ENCODE results near the gene PDCL2. TPM values are rescaled to one million over a fixed set of nuclear protein-coding genes. Genes with fewer than 3 reads are reported as not detected.

Gene PDCL2
- total RNA-seq, 1 experiment from 2014 or later, result not detected

DNA sequence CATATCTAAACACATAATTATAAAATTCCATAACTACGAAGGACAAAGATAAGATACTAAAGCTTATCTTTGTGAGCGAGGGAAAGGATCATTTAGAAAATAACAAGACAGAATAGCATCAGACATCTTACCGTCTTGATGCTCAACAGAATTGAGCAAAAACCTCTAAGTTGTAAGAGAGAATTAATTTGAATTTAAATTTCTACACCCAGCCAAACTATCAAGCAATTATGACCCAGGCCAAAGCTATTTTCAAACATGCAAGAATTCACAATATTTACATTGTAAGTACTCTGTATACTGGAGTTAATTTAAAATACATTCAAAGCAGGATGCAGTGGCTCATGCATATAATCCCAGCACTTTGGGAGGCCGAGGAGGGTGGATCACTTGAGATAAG, 61.9 kb downstream of the PDCL2 start:
- intact Hi-C loops (cut with micrococcal nuclease), result no loop called here
- CTCF ChIA-PET, result no interaction called here
- Histone ChIP-seq H3K4me3 (ENCODE audit: low read length) (no peak overlapping the region), H3K9me3 (ENCODE audit: low read length) (no peaks in the 10 kb centered on the region), H3F3A (ENCODE audit: low read length, unreplicated experiment) (no peaks in the 10 kb centered on the region), H4K20me1 (ENCODE audit: low read length) (no peaks in the 10 kb centered on the region), H3K27ac (ENCODE audit: low read length) (no peak overlapping the region), H3K36me3 (ENCODE audit: low read depth, low read length) (peaks cover 20% of the 10 kb centered on the region), H2AFZ (ENCODE audit: low read length) (no peak overlapping the region), H3K27me3 (ENCODE audit: low read length) (no peaks in the 10 kb centered on the region), H3K4me2 (ENCODE audit: low read length) (no peak overlapping the region), H3K9ac (ENCODE audit: low read length) (no peak overlapping the region), H3K4me1 (ENCODE audit: insufficient read depth, low read length) (no peaks in the 10 kb centered on the region), H3K9me2 (replicated peaks; ENCODE audit: low read length) (no peaks in the 10 kb centered on the region), H3K79me2 (ENCODE audit: low read length) (peaks cover 94% of the 10 kb centered on the region)
- no peak for ATAC-seq
- POLR2A ChIA-PET (ENCODE audit: unreplicated experiment), result no interaction called here
- TF ChIP-seq EZH2phosphoT487 (IDR thresholded peaks at IDR 0.05; ENCODE audit: borderline replicate concordance, low read length), result no peak
- TF ChIP-seq, protein P1, sequence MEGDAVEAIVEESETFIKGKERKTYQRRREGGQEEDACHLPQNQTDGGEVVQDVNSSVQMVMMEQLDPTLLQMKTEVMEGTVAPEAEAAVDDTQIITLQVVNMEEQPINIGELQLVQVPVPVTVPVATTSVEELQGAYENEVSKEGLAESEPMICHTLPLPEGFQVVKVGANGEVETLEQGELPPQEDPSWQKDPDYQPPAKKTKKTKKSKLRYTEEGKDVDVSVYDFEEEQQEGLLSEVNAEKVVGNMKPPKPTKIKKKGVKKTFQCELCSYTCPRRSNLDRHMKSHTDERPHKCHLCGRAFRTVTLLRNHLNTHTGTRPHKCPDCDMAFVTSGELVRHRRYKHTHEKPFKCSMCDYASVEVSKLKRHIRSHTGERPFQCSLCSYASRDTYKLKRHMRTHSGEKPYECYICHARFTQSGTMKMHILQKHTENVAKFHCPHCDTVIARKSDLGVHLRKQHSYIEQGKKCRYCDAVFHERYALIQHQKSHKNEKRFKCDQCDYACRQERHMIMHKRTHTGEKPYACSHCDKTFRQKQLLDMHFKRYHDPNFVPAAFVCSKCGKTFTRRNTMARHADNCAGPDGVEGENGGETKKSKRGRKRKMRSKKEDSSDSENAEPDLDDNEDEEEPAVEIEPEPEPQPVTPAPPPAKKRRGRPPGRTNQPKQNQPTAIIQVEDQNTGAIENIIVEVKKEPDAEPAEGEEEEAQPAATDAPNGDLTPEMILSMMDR (conservative IDR thresholded peaks at IDR 0.05; ENCODE audit: low read depth, low read length), result no peak
- TF ChIP-seq EZH2 (IDR thresholded peaks at IDR 0.05; ENCODE audit: low read length, unreplicated experiment), result no peak
- DNase-seq, result no peak
- BruUV-seq (replicated peaks), result no TSS peak

DNA sequence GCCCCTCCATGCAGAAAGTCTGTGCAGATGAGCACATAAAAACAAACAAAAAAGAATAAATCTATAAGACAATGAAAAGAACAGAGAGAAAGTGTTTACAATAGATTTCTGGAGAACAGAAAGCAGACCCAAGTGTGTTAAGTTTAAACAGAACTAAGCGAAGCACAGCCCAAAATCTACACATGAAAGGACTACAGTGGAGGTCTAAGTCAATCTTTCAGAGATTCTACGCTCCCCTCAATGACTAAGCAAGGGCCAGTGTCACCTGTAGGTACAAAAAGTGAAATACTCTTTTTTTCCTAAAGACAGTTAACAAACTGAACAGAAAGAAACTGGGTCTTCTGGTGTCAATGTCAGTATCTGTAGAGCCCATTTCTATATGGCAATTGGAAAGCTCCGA, 63.6 kb downstream of the PDCL2 start:
- H3K4me3 ChIP-seq (ENCODE audit: low read length), result no peak overlapping the region
- peaks cover 11% of the 10 kb centered on the region for H3K36me3 ChIP-seq (ENCODE audit: low read depth, low read length)
- no peak overlapping the region for H2AFZ ChIP-seq (ENCODE audit: low read length)
- TF ChIP-seq, protein P1 (conservative IDR thresholded peaks at IDR 0.05; ENCODE audit: low read depth, low read length), result no peak
- no peak for TF ChIP-seq EZH2 (IDR thresholded peaks at IDR 0.05; ENCODE audit: low read length, unreplicated experiment)
- TF ChIP-seq EZH2phosphoT487 (IDR thresholded peaks at IDR 0.05; ENCODE audit: borderline replicate concordance, low read length), result no peak
- BruUV-seq (replicated peaks), result no TSS peak
- intact Hi-C loops (cut with micrococcal nuclease), result no loop called here
- no peak overlapping the region for H3K4me2 ChIP-seq (ENCODE audit: low read length)
- ATAC-seq (no peak), DNase-seq (no peak)
- no peaks in the 10 kb centered on the region for H3K4me1 ChIP-seq (ENCODE audit: insufficient read depth, low read length)
- CTCF ChIA-PET, result no interaction called here
- H4K20me1 ChIP-seq (ENCODE audit: low read length), result no peaks in the 10 kb centered on the region
- H3K9me3 ChIP-seq (ENCODE audit: low read length), result no peaks in the 10 kb centered on the region
- no peak overlapping the region for H3K9ac ChIP-seq (ENCODE audit: low read length)
- POLR2A ChIA-PET (ENCODE audit: unreplicated experiment), result no interaction called here
- no peak overlapping the region for H3K27ac ChIP-seq (ENCODE audit: low read length)
- no peaks in the 10 kb centered on the region for H3K27me3 ChIP-seq (ENCODE audit: low read length)
- H3F3A ChIP-seq (ENCODE audit: low read length, unreplicated experiment), result no peaks in the 10 kb centered on the region
- H3K9me2 ChIP-seq (replicated peaks; ENCODE audit: low read length), result no peaks in the 10 kb centered on the region
- peaks cover 91% of the 10 kb centered on the region for H3K79me2 ChIP-seq (ENCODE audit: low read length)

DNA sequence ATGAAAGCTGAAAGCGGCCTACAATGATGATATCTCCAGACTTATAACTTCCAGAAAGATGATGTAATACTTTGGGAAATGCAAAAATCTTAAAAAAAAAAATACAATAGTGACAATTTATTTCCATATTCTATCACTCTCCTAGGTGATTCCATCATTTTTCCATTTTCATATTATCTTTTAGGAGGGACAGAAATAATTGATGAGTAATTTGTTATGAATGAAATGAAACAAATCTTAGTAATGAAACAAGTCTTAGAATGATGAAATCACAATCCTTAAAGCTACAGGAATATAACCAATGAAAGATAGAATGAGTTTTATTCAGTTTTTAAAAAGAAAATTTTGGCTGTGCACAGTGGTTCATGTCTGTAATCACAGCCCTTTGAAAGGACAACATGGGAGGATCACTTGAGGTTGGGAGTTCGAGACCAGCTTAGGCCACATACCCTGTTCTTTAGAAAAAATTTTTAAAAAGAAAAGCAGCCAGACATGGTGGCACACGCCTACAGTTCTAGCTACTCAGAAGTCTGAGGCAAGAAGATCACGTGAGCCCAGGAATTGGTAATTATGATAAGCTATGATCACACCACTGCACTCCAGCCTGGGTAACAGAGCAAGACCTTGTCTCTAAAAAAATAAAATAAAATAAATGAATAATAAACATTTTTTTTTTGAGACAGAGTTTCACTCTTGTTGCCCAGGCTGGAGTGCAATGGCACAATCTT, 67.0 kb downstream of the PDCL2 start:
- no peak for ATAC-seq
- no peaks in the 10 kb centered on the region for H4K20me1 ChIP-seq (ENCODE audit: low read length)
- CTCF ChIA-PET, result interaction anchor here (0.6 kb wide), 1 partner anchor 28 kb away, joined by 4 read pairs; no protein-coding TSS in a partner anchor

More for the DNA sequence above, 67.0 kb downstream of the PDCL2 start:
- Histone ChIP-seq H3K4me2 (ENCODE audit: low read length) (no peak overlapping the region), H3K79me2 (ENCODE audit: low read length) (peaks cover 87% of the 10 kb centered on the region), H3K4me3 (ENCODE audit: low read length) (no peak overlapping the region), H3K4me1 (ENCODE audit: insufficient read depth, low read length) (no peaks in the 10 kb centered on the region), H3F3A (ENCODE audit: low read length, unreplicated experiment) (no peaks in the 10 kb centered on the region), H3K36me3 (ENCODE audit: low read depth, low read length) (peaks cover 3% of the 10 kb centered on the region), H3K9me2 (replicated peaks; ENCODE audit: low read length) (no peaks in the 10 kb centered on the region), H3K27ac (ENCODE audit: low read length) (no peak overlapping the region), H3K9ac (ENCODE audit: low read length) (no peak overlapping the region), H3K9me3 (ENCODE audit: low read length) (no peaks in the 10 kb centered on the region), H2AFZ (ENCODE audit: low read length) (no peak overlapping the region), H3K27me3 (ENCODE audit: low read length) (no peaks in the 10 kb centered on the region)
- BruUV-seq (replicated peaks), result no TSS peak
- intact Hi-C loops (cut with micrococcal nuclease), result no loop called here
- TF ChIP-seq EZH2phosphoT487 (IDR thresholded peaks at IDR 0.05; ENCODE audit: borderline replicate concordance, low read length) (no peak), EZH2 (IDR thresholded peaks at IDR 0.05; ENCODE audit: low read length, unreplicated experiment) (no peak)
- TF ChIP-seq, protein P1 (conservative IDR thresholded peaks at IDR 0.05; ENCODE audit: low read depth, low read length), result no peak
- POLR2A ChIA-PET (ENCODE audit: unreplicated experiment), result no interaction called here
- DNase-seq, result no peak
